AG09319 (cell line): ENCODE measurements around the gene ROPN1B.

Experiments used
- DNase-seq: peaks from one replicate; pipeline ENCODE4 v3.0.0-alpha.2; 2010; ENCODE audit warnings: low read depth; ENCODE audit errors: extremely low read depth
- TF ChIP-seq, protein P1 (sequence below): IDR thresholded peaks from 2 replicates; pipeline ENCODE4 v1.5.1; 2011; ENCODE audit warnings: low read depth, mild to moderate bottlenecking, inconsistent platforms, low read length, moderate library complexity

The ROPN1B gene

DNA sequence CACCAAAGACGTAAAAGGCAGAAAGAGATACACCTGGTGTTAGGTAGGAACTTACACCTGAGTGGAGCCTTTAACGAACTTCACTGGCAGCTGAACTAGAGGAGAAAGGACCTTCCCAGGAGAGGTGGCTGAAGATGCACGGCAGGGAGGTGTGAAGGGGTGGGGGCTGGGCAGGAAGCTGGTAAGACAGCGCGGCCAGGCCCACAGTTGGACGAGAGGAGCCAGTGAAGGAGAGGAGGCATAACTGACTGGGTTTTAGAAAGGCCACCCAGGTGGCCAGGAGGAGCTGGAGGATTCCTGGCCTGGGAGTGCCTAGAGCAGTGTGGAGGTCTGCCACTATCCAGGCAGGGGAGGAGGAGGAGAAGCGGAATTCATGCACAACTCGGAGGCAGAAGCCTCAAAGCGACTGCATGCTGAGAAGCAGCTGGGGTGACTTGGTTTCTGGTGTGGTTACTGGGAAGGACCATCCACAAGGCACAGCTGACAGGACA is 63.0 kb downstream of the ROPN1B start:
- TF ChIP-seq, protein P1, sequence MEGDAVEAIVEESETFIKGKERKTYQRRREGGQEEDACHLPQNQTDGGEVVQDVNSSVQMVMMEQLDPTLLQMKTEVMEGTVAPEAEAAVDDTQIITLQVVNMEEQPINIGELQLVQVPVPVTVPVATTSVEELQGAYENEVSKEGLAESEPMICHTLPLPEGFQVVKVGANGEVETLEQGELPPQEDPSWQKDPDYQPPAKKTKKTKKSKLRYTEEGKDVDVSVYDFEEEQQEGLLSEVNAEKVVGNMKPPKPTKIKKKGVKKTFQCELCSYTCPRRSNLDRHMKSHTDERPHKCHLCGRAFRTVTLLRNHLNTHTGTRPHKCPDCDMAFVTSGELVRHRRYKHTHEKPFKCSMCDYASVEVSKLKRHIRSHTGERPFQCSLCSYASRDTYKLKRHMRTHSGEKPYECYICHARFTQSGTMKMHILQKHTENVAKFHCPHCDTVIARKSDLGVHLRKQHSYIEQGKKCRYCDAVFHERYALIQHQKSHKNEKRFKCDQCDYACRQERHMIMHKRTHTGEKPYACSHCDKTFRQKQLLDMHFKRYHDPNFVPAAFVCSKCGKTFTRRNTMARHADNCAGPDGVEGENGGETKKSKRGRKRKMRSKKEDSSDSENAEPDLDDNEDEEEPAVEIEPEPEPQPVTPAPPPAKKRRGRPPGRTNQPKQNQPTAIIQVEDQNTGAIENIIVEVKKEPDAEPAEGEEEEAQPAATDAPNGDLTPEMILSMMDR, result no peak
- no peak for DNase-seq
